Choroid plexus epithelial cell (primary cell): ENCODE data around the gene ARMC9.
"Not testable (repeated sequence)": the region's sequence is repeated elsewhere in the genome, so short reads cannot be mapped to it uniquely, and the experiment has no call there.

Experiments
- DNase-seq: peaks from one replicate; pipeline ENCODE4 v3.0.0-alpha.2; 2010; ENCODE audit warnings: low read depth
- H3K4me3 ChIP-seq: 2 replicates; pipeline ENCODE4 v1.5.1; 2011; ENCODE audit warnings: low read depth, mild to moderate bottlenecking, control low read depth, low read length, moderate library complexity
- TF ChIP-seq, protein P1 (sequence below): conservative IDR thresholded peaks from 2 replicates; pipeline ENCODE4 v1.5.1; 2011; ENCODE audit warnings: low read depth, mild to moderate bottlenecking, control low read depth, inconsistent platforms, low read length, moderate library complexity

ARMC9 gene

GRCh38 chr2:231196592-231196991 is 1.8 kb upstream of the ARMC9 start:
- TF ChIP-seq, protein P1, sequence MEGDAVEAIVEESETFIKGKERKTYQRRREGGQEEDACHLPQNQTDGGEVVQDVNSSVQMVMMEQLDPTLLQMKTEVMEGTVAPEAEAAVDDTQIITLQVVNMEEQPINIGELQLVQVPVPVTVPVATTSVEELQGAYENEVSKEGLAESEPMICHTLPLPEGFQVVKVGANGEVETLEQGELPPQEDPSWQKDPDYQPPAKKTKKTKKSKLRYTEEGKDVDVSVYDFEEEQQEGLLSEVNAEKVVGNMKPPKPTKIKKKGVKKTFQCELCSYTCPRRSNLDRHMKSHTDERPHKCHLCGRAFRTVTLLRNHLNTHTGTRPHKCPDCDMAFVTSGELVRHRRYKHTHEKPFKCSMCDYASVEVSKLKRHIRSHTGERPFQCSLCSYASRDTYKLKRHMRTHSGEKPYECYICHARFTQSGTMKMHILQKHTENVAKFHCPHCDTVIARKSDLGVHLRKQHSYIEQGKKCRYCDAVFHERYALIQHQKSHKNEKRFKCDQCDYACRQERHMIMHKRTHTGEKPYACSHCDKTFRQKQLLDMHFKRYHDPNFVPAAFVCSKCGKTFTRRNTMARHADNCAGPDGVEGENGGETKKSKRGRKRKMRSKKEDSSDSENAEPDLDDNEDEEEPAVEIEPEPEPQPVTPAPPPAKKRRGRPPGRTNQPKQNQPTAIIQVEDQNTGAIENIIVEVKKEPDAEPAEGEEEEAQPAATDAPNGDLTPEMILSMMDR: no peak
- H3K4me3 ChIP-seq: no peak overlapping the region
- no peak for DNase-seq

GRCh38 chr2:231197196-231197595 is 1.2 kb upstream of the ARMC9 start:
- not testable (repeated sequence) for DNase-seq, H3K4me3 ChIP-seq

GRCh38 chr2:231197706-231198290 is 633 bp upstream of the ARMC9 start:
- H3K4me3 ChIP-seq: peak overlapping the region; percentile 95
- TF ChIP-seq, protein P1: no peak
- DNase-seq: no peak

- DNase-seq: peak; percentile 31
- TF ChIP-seq, protein P1: no peak
- peak overlapping the region; percentile 95 for H3K4me3 ChIP-seq
Observed at GRCh38 chr2:231199219-231199618, 788 bp downstream of the ARMC9 start.

- H3K4me3 ChIP-seq: peak overlapping the region; percentile 95
- DNase-seq: peak; percentile 53
- TF ChIP-seq, protein P1: no peak
Observed at GRCh38 chr2:231200805-231201474, 2.5 kb downstream of the ARMC9 start.

DNA sequence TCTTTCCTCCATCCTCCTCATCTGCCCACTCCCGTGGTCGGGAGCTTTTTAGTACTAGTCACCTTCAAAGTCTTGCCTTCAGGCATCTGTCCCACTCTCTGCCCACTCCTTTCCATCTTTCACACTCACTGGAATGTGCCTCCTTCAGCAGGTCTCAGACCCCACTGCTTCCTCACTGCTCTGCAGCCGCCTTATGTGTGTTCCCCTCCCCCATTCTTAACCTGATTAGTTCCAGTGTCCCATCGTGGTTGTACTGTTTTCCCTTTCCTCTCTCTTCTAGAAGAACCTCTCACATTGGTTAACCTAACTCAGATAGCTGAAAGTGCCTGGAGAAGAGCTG is 3.0 kb downstream of the ARMC9 start:
- TF ChIP-seq, protein P1: no peak
- no peak for DNase-seq
- H3K4me3 ChIP-seq: peak overlapping the region; percentile 34

DNA sequence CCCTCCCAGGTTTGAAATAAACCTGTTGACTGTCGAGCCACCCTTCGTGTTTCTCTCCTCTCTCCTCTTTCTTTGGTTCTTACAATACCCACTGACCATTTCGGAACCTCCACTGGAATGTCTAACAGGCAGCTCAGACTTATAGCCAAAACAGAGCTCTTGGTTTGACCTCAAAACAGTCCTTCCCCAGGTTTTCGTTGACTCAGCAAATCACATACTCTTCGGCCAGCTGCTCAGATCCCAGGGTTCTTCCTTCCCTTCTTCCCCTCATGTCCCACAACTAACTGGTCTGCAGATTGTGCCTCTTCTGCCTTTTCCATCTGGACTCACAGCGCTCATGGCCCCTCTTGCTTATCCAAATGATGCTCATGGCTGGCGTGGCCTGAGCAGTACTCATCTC is 4.7 kb downstream of the ARMC9 start:
- H3K4me3 ChIP-seq: no peak overlapping the region
- TF ChIP-seq, protein P1: no peak
- DNase-seq: no peak
